GM13977 (cell line): ENCODE results near the gene HHLA2.

Source experiments
- DNase-seq: peaks from one replicate; pipeline ENCODE4 v3.0.0; 2012; ENCODE audit warnings: low spot score
- CTCF ChIP-seq: IDR thresholded peaks from 2 replicates; pipeline ENCODE4 v1.5.1; 2012; ENCODE audit warnings: mild to moderate bottlenecking, control low read depth; ENCODE audit not compliant: insufficient read depth; ENCODE audit errors: extremely low read depth, missing control alignments
- in situ Hi-C: fragments of 300-500 bp; cut with MboI; formaldehyde crosslinking; loops from one replicate; pipeline ENCODE4 v1.12.0; 2022; ENCODE audit warnings: low sequenced_read_pairs, low pct_unique_long_range_greater_than_20kb, mixed read lengths, inconsistent platforms; ENCODE audit not compliant: unreplicated experiment

HHLA2 gene

GRCh38 chr3:108295421-108296175 is 750 bp upstream of the HHLA2 start:
- in situ Hi-C loops = no loop called here
- DNase-seq = no peak
- no peak for TF ChIP-seq CTCF

GRCh38 chr3:108297647-108298046 is 1.3 kb downstream of the HHLA2 start:
- no peak for DNase-seq
- in situ Hi-C loops = no loop called here

GRCh38 chr3:108298056-108298455 is 1.7 kb downstream of the HHLA2 start:
- in situ Hi-C loops = no loop called here
- no peak for DNase-seq
- no peak for TF ChIP-seq CTCF

More at GRCh38 chr3:108297647-108298046, 1.3 kb downstream of the HHLA2 start:
- no peak for TF ChIP-seq CTCF

GRCh38 chr3:108300103-108300849 is 3.9 kb downstream of the HHLA2 start:
- DNase-seq = no peak
- no peak for TF ChIP-seq CTCF
- in situ Hi-C loops = no loop called here

- no peak for TF ChIP-seq CTCF
- peak; percentile 11 for DNase-seq
- in situ Hi-C loops = no loop called here
Measured at GRCh38 chr3:108301695-108302404, 5.5 kb downstream of the HHLA2 start.

- DNase-seq = no peak
- in situ Hi-C loops = no loop called here
- no peak for TF ChIP-seq CTCF
Measured at GRCh38 chr3:108302570-108302969, 6.2 kb downstream of the HHLA2 start.
